Activated naive CD4-positive, alpha-beta T cell treated with anti-CD3 and anti-CD28 coated beads, Interleukin-2, amount 50 U/mL, for 72 hours (primary cell): ENCODE measurements around the gene EIF6. TPM values are rescaled to one million over a fixed set of nuclear protein-coding genes. Genes with fewer than 3 reads are reported as not detected.

Experiments used
- ATAC-seq, 2 donors: fragments of 150-1000 bp; cut with Tn5 transposase; 2 replicates each; pipeline ENCODE4 v1.10.0; 2021; ENCODE audit warnings: mild to moderate bottlenecking in 2 of 2, moderate library complexity in 2 of 2
- DNase-seq, 2 donors: peaks; one replicate each; pipeline ENCODE4 v3.0.0; 2021 to 2022; ENCODE audit warnings: low spot score in 2 of 2
- H3K27ac Mint-ChIP-seq, 2 donors: one replicate each; pipeline ENCODE4 v1.8.0; 2022; ENCODE audit warnings: mild to moderate bottlenecking in 2 of 2, mixed read lengths in 2 of 2
- H3K36me3 Mint-ChIP-seq, 2 donors: one replicate each; pipeline ENCODE4 v1.8.0; 2022; ENCODE audit warnings: mixed read lengths in 2 of 2
- H3K9me3 Mint-ChIP-seq, 2 donors: one replicate each; pipeline ENCODE4 v1.8.0; 2022; ENCODE audit warnings: mixed read lengths in 2 of 2
- total RNA-seq, 2 donors: library from RNA; stranded (reverse); gene quantifications; one replicate each; pipeline ENCODE4 v1.2.3, GENCODE V29; 2022

The EIF6 gene
- total RNA-seq, 2 donors from 2014 or later: 63.9 to 115 TPM

GRCh38 chr20:35301426-35301825 lies 16.9 kb upstream of the EIF6 start:
- DNase-seq: no peak
- H3K9me3 Mint-ChIP-seq: no peaks in the 10 kb centered on the region
- ATAC-seq: no peak
- H3K27ac Mint-ChIP-seq: no peak overlapping the region
- peaks cover 0 to 7% of the 10 kb centered on the region in 2 donors for H3K36me3 Mint-ChIP-seq

GRCh38 chr20:35300469-35301262 lies 16.1 kb upstream of the EIF6 start:
- no peak for ATAC-seq
- H3K36me3 Mint-ChIP-seq: peaks cover 0 to 2% of the 10 kb centered on the region in 2 donors
- DNase-seq: no peak

GRCh38 chr20:35299780-35300179 lies 15.2 kb upstream of the EIF6 start:
- no peak for DNase-seq
- no peak for ATAC-seq
- Mint-ChIP-seq H3K27ac (peak overlapping the region in 1 of 2 donors; percentile 46), H3K36me3 (no peaks in the 10 kb centered on the region), H3K9me3 (no peaks in the 10 kb centered on the region)

More at GRCh38 chr20:35300469-35301262, 16.1 kb upstream of the EIF6 start:
- no peaks in the 10 kb centered on the region for H3K9me3 Mint-ChIP-seq
- H3K27ac Mint-ChIP-seq: no peak overlapping the region

- no peak for ATAC-seq
- DNase-seq: no peak
- H3K36me3 Mint-ChIP-seq: no peaks in the 10 kb centered on the region
- H3K27ac Mint-ChIP-seq: no peak overlapping the region
- no peaks in the 10 kb centered on the region for H3K9me3 Mint-ChIP-seq
Measured at GRCh38 chr20:35298264-35298663, 13.7 kb upstream of the EIF6 start.

- ATAC-seq (no peak), DNase-seq (no peak)
- Mint-ChIP-seq H3K36me3 (no peaks in the 10 kb centered on the region), H3K9me3 (no peaks in the 10 kb centered on the region), H3K27ac (no peak overlapping the region)
Measured at GRCh38 chr20:35297740-35298139, 13.2 kb upstream of the EIF6 start.

GRCh38 chr20:35297155-35297554 lies 12.6 kb upstream of the EIF6 start:
- H3K27ac Mint-ChIP-seq: no peak overlapping the region
- H3K9me3 Mint-ChIP-seq: no peaks in the 10 kb centered on the region
- DNase-seq (no peak), ATAC-seq (no peak)
- H3K36me3 Mint-ChIP-seq: no peaks in the 10 kb centered on the region

- no peaks in the 10 kb centered on the region for H3K9me3 Mint-ChIP-seq
- H3K36me3 Mint-ChIP-seq: no peaks in the 10 kb centered on the region
Measured at GRCh38 chr20:35296101-35296554, 11.6 kb upstream of the EIF6 start.

GRCh38 chr20:35295674-35296073 lies 11.1 kb upstream of the EIF6 start:
- no peaks in the 10 kb centered on the region for H3K36me3 Mint-ChIP-seq
- H3K27ac Mint-ChIP-seq: no peak overlapping the region
- no peaks in the 10 kb centered on the region for H3K9me3 Mint-ChIP-seq
- ATAC-seq (no peak), DNase-seq (no peak)

More at GRCh38 chr20:35296101-35296554, 11.6 kb upstream of the EIF6 start:
- DNase-seq (no peak), ATAC-seq (no peak)
- H3K27ac Mint-ChIP-seq: peak overlapping the region in 1 of 2 donors; percentile 62

GRCh38 chr20:35295058-35295457 lies 10.5 kb upstream of the EIF6 start:
- no peak for DNase-seq
- Mint-ChIP-seq H3K9me3 (no peaks in the 10 kb centered on the region), H3K36me3 (no peaks in the 10 kb centered on the region), H3K27ac (no peak overlapping the region)
- ATAC-seq: no peak

- no peak overlapping the region for H3K27ac Mint-ChIP-seq
- DNase-seq: no peak
- H3K9me3 Mint-ChIP-seq: no peaks in the 10 kb centered on the region
- H3K36me3 Mint-ChIP-seq: no peaks in the 10 kb centered on the region
- ATAC-seq: no peak
Measured at GRCh38 chr20:35294293-35294685, 9.7 kb upstream of the EIF6 start.

GRCh38 chr20:35293303-35294292 lies 9.0 kb upstream of the EIF6 start:
- H3K36me3 Mint-ChIP-seq: no peaks in the 10 kb centered on the region
- no peak for ATAC-seq
- H3K9me3 Mint-ChIP-seq: no peaks in the 10 kb centered on the region
- no peak overlapping the region for H3K27ac Mint-ChIP-seq
- DNase-seq: no peak

- Mint-ChIP-seq H3K36me3 (no peaks in the 10 kb centered on the region), H3K27ac (peak overlapping the region in 1 of 2 donors; percentile 81), H3K9me3 (no peaks in the 10 kb centered on the region)
- DNase-seq (no peak), ATAC-seq (no peak)
Measured at GRCh38 chr20:35292504-35293285, 8.1 kb upstream of the EIF6 start.

GRCh38 chr20:35291654-35292503 lies 7.3 kb upstream of the EIF6 start, which contains the start of gene FAM83C:
Gene FAM83C, minus strand, starts transcription at chr20:35292425. Its CDS starts 121 bp downstream, at chr20:35292304.
- H3K27ac Mint-ChIP-seq: peak within 1 kb of the TSS in 1 of 2 donors; percentile 81
- no peaks in the 10 kb centered on the region for H3K36me3 Mint-ChIP-seq
- no peaks in the 10 kb centered on the region for H3K9me3 Mint-ChIP-seq
- ATAC-seq: no peak
- no peak for DNase-seq

- ATAC-seq (no peak), DNase-seq (no peak)
- H3K27ac Mint-ChIP-seq: no peak overlapping the region
- no peaks in the 10 kb centered on the region for H3K36me3 Mint-ChIP-seq
- no peaks in the 10 kb centered on the region for H3K9me3 Mint-ChIP-seq
Measured at GRCh38 chr20:35290887-35291417, 6.4 kb upstream of the EIF6 start.

GRCh38 chr20:35290186-35290886 lies 5.8 kb upstream of the EIF6 start:
- no peak for DNase-seq
- no peaks in the 10 kb centered on the region for H3K36me3 Mint-ChIP-seq
- no peak overlapping the region for H3K27ac Mint-ChIP-seq
- ATAC-seq: no peak
- no peaks in the 10 kb centered on the region for H3K9me3 Mint-ChIP-seq
